Spleen (tissue), 11 donors: ENCODE results near the gene TRPV5. TPM values are rescaled to one million over a fixed set of nuclear protein-coding genes. Genes with fewer than 3 reads are reported as not detected.

Source experiments
- DNase-seq: peaks from one replicate; pipeline ENCODE4 v3.0.0-alpha.2; 2020
- H3K27ac ChIP-seq, 8 donors: fragments of 200-600 bp; sonication (generic) in 7 of 8; 1 replicate in 4 of 8; 2 replicates in 4 of 8; pipeline versions ENCODE4 v1.5.0 to v1.8.0; 2016 to 2021; ENCODE audit warnings: inconsistent platforms in 4 of 8, mild to moderate bottlenecking in 4 of 8, moderate library complexity in 1 of 8
- H3K27me3 ChIP-seq, 7 donors: fragments of 200-600 bp; sonication (generic) in 6 of 7; replicated peaks in 1 of 7; 1 replicate in 4 of 7; 2 replicates in 3 of 7; pipeline versions ENCODE4 v1.5.0 to v1.8.0; 2016 to 2021; ENCODE audit warnings: inconsistent platforms in 3 of 7, mild to moderate bottlenecking in 1 of 7
- H3K36me3 ChIP-seq, 6 donors: fragments of 200-600 bp; sonication (generic) in 5 of 6; 1 replicate in 4 of 6; 2 replicates in 2 of 6; pipeline versions ENCODE4 v1.5.0 to v1.8.0; 2016 to 2021; ENCODE audit warnings: inconsistent platforms in 2 of 6
- H3K4me1 ChIP-seq, 6 donors: fragments of 200-600 bp; sonication (generic) in 5 of 6; 1 replicate in 3 of 6; 2 replicates in 3 of 6; pipeline versions ENCODE4 v1.5.0 to v1.8.0; 2016 to 2021; ENCODE audit warnings: inconsistent platforms in 3 of 6
- H3K4me3 ChIP-seq, 8 donors: fragments of 200-600 bp; sonication (generic) in 7 of 8; 1 replicate in 4 of 8; 2 replicates in 4 of 8; pipeline versions ENCODE4 v1.5.0 to v1.8.0; 2016 to 2021; ENCODE audit warnings: inconsistent platforms in 4 of 8, mild to moderate bottlenecking in 4 of 8, moderate library complexity in 2 of 8
- H3K9me3 ChIP-seq, 8 donors: fragments of 200-600 bp; sonication (generic) in 7 of 8; 1 replicate in 4 of 8; 2 replicates in 4 of 8; pipeline versions ENCODE4 v1.5.0 to v1.8.0; 2016 to 2021; ENCODE audit warnings: inconsistent platforms in 4 of 8
- CTCF ChIP-seq, 11 experiments: fragments of 200-600 bp in 7 of 11; fragments of 450-650 bp in 4 of 11; sonication (generic) in 4 of 11; IDR thresholded peaks in 8 of 11; conservative IDR thresholded peaks in 3 of 11; 1 replicate in 7 of 11; 2 replicates in 4 of 11; pipeline versions ENCODE4 v1.4.0 to v1.8.0; 2016 to 2021; ENCODE audit warnings: antibody characterized with exemption in 11 of 11, inconsistent platforms in 4 of 11, mild to moderate bottlenecking in 1 of 11
- POLR2A ChIP-seq, 3 donors: fragments of 450-650 bp; IDR thresholded peaks; one replicate each; pipeline ENCODE4 v1.5.1; 2017; ENCODE audit warnings: antibody characterized with exemption in 3 of 3, mild to moderate bottlenecking in 1 of 3
- POLR2AphosphoS5 ChIP-seq, 3 donors: sonication (generic); formaldehyde crosslinking; IDR thresholded peaks; one replicate each; pipeline ENCODE4 v1.5.1; 2017; ENCODE audit warnings: antibody characterized with exemption in 3 of 3
- WGBS, 5 donors: extraction: QIAGEN DNeasy Blood & Tissue Kit in 3 of 5; methylation state at CpG; one replicate each; pipeline versions ENCODE4 v1.1.5 to v1.1.7; 2013 to 2018; 5-methylcytosine and 5-hydroxymethylcytosine counted together
- intact Hi-C: fragments of 100-400 bp; cut with DNase I; formaldehyde crosslinking; loops from one replicate; pipeline ENCODE4 v1.15.0; 2023; ENCODE audit warnings: low total_unique reads
- polyA plus RNA-seq, 3 donors: library from polyadenylated mRNA; stranded (reverse); fragments of 200-250 nt; gene quantifications; one replicate each; pipeline ENCODE4 v1.2.1, GENCODE V29; 2013
- total RNA-seq, 7 donors: library from RNA; depleted of rRNA in 3 of 7; stranded (reverse); fragments of >200 nt in 3 of 7; fragmentation: NEBNext Ultra II Directional in 4 of 7; extraction: Animal tissue kit (Norgen Biotek cat#: 25700) in 4 of 7; gene quantifications; one replicate each; pipeline versions ENCODE4 v1.1.0 to v1.2.1, GENCODE V29; 2016 to 2021
- donor health status: healthy with polysubstance abuse.
- donor health status: DM: no; HTN: no; CAD: no; lungs with moderate emphysema.
- donor health status: DM: no; HTN: no; CAD: no.
- donor health status: Bipolar disorder and iron deficiency.
- donor health status: healthy.
- donor health status: DM: no; HTN: no; CAD: no.
- donor health status: DM: yes; HTN: yes; CAD: no.

TRPV5 gene
- total and polyA plus RNA-seq, 10 donors = 0.02 to 0.20 (median 0.03) TPM; not detected in 7

- H3K27ac ChIP-seq = no peak overlapping the region
- no peak for DNase-seq
- intact Hi-C loops = no loop called here
- H3K9me3 ChIP-seq = peaks cover 3 to 26% (median 22%) of the 10 kb centered on the region in 8 donors
- WGBS, 5 donors = 56 to 71% (median 68%) methylated on average over 8 of the region's 8 CpGs
- no peaks in the 10 kb centered on the region for H3K4me1 ChIP-seq
- no peaks in the 10 kb centered on the region for H3K36me3 ChIP-seq
- TF ChIP-seq POLR2AphosphoS5 (IDR thresholded peaks at IDR 0.05) (no peak), POLR2A (IDR thresholded peaks at IDR 0.05) (no peak), CTCF (IDR thresholded peaks at IDR 0.05 in 8 of 11, conservative IDR thresholded peaks at IDR 0.05 in 3 of 11) (no peak)
- H3K27me3 ChIP-seq = peaks cover 0 to 9% (median 0%) of the 10 kb centered on the region in 7 donors
- no peak overlapping the region for H3K4me3 ChIP-seq
Observed at GRCh38 chr7:142957723-142958122, 24.2 kb upstream of the TRPV5 start.

GRCh38 chr7:142956951-142957623 is 23.5 kb upstream of the TRPV5 start:
- no peak for DNase-seq
- H3K27me3 ChIP-seq = peaks cover 0 to 9% (median 0%) of the 10 kb centered on the region in 7 donors
- TF ChIP-seq POLR2AphosphoS5 (IDR thresholded peaks at IDR 0.05) (no peak), CTCF (IDR thresholded peaks at IDR 0.05 in 8 of 11, conservative IDR thresholded peaks at IDR 0.05 in 3 of 11) (no peak)
- WGBS, 5 donors = 64 to 78% (median 71%) methylated on average over 3 of the region's 3 CpGs
- H3K36me3 ChIP-seq = no peaks in the 10 kb centered on the region
- H3K4me1 ChIP-seq = no peaks in the 10 kb centered on the region
- H3K4me3 ChIP-seq = no peak overlapping the region
- no peak overlapping the region for H3K27ac ChIP-seq
- intact Hi-C loops = no loop called here
- H3K9me3 ChIP-seq = peaks cover 3 to 26% (median 22%) of the 10 kb centered on the region in 8 donors

DNA sequence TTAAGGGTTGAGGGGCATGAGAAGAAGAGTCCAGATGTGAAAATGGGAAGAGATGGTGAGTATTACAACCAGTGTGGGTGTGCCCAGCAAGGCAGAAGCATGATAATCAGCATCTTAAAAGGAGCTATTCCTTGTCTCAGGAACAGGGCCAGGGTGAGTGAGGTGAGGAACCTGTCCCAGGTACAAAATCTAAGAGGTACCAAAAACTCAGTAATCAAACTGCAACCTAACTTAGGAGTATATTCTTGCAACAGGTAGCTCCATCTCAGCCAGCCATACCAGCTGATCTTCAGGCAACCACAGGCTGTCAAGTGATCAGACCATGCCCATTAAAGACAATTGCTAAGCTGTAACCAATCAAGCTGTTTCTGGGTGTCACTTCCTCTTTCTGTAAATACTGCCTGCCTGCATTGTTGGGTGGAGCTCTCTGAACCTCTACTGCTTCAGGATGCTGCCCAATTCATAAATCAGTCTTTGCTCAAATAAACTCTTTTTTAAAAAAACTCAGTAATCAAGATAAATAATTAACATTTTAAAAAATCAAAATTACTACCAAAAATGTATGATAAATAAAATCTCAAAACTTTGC is 21.2 kb upstream of the TRPV5 start:
- no peak for DNase-seq
- intact Hi-C loops = no loop called here
- H3K27me3 ChIP-seq = peaks cover 0 to 12% (median 0%) of the 10 kb centered on the region in 7 donors
- TF ChIP-seq POLR2A (IDR thresholded peaks at IDR 0.05) (no peak), CTCF (IDR thresholded peaks at IDR 0.05 in 8 of 11, conservative IDR thresholded peaks at IDR 0.05 in 3 of 11) (no peak), POLR2AphosphoS5 (IDR thresholded peaks at IDR 0.05) (no peak)
- no peak overlapping the region for H3K4me3 ChIP-seq
- no peaks in the 10 kb centered on the region for H3K36me3 ChIP-seq
- H3K27ac ChIP-seq = no peak overlapping the region
- no peaks in the 10 kb centered on the region for H3K4me1 ChIP-seq
- peaks cover 3 to 26% (median 22%) of the 10 kb centered on the region in 8 donors for H3K9me3 ChIP-seq

- intact Hi-C loops = no loop called here
- TF ChIP-seq POLR2A (IDR thresholded peaks at IDR 0.05) (no peak), CTCF (IDR thresholded peaks at IDR 0.05 in 8 of 11, conservative IDR thresholded peaks at IDR 0.05 in 3 of 11) (no peak), POLR2AphosphoS5 (IDR thresholded peaks at IDR 0.05) (no peak)
- DNase-seq = no peak
Observed at GRCh38 chr7:142950235-142950634, 16.7 kb upstream of the TRPV5 start.

More at GRCh38 chr7:142950235-142950634, 16.7 kb upstream of the TRPV5 start:
- H3K27me3 ChIP-seq = peaks cover 0 to 12% (median 0%) of the 10 kb centered on the region in 7 donors
- H3K4me1 ChIP-seq = no peaks in the 10 kb centered on the region
- H3K4me3 ChIP-seq = no peak overlapping the region
- no peak overlapping the region for H3K27ac ChIP-seq
- H3K9me3 ChIP-seq = peaks cover 0 to 13% (median 12%) of the 10 kb centered on the region in 8 donors
- H3K36me3 ChIP-seq = no peaks in the 10 kb centered on the region
